Thyroid gland (tissue), 4 donors: Measurements from ENCODE around the gene CABP4.

ENCODE experiments used
- CTCF ChIP-seq, 6 experiments: fragments of 200-600 bp in 3 of 6; fragments of 450-650 bp in 3 of 6; sonication (generic) in 3 of 6; IDR thresholded peaks; one replicate each; pipeline ENCODE4 v1.5.1; 2016 to 2019; ENCODE audit warnings: antibody characterized with exemption in 6 of 6, mild to moderate bottlenecking in 2 of 6, inconsistent platforms in 1 of 6, moderate library complexity in 1 of 6
- POLR2A ChIP-seq, 2 donors: fragments of 450-650 bp; IDR thresholded peaks; one replicate each; pipeline ENCODE4 v1.6.1; 2017; ENCODE audit warnings: antibody characterized with exemption in 2 of 2, mild to moderate bottlenecking in 2 of 2, moderate library complexity in 1 of 2

GRCh38 chr11:67498544-67498972 lies 43.4 kb downstream of the CABP4 start:
- TF ChIP-seq CTCF (IDR thresholded peaks at IDR 0.05) = no peak
- no peak for TF ChIP-seq POLR2A (IDR thresholded peaks at IDR 0.05)
